Stimulated activated CD8-positive, alpha-beta memory T cell treated with anti-CD3 and anti-CD28 coated beads, Interleukin-4, amount 100 ng/mL, for 1 hour (primary cell): ENCODE measurements around the gene RNPEPL1.
"Not testable (repeated sequence)": the region's sequence is repeated elsewhere in the genome, so short reads cannot be mapped to it uniquely, and the experiment has no call there.

Source experiments
- DNase-seq, 2 donors: peaks; one replicate each; pipeline ENCODE4 v3.0.0-alpha.2; 2020; ENCODE audit warnings: low read depth in 2 of 2, low spot score in 1 of 2

Gene RNPEPL1, protein sequence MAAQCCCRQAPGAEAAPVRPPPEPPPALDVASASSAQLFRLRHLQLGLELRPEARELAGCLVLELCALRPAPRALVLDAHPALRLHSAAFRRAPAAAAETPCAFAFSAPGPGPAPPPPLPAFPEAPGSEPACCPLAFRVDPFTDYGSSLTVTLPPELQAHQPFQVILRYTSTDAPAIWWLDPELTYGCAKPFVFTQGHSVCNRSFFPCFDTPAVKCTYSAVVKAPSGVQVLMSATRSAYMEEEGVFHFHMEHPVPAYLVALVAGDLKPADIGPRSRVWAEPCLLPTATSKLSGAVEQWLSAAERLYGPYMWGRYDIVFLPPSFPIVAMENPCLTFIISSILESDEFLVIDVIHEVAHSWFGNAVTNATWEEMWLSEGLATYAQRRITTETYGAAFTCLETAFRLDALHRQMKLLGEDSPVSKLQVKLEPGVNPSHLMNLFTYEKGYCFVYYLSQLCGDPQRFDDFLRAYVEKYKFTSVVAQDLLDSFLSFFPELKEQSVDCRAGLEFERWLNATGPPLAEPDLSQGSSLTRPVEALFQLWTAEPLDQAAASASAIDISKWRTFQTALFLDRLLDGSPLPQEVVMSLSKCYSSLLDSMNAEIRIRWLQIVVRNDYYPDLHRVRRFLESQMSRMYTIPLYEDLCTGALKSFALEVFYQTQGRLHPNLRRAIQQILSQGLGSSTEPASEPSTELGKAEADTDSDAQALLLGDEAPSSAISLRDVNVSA

DNA sequence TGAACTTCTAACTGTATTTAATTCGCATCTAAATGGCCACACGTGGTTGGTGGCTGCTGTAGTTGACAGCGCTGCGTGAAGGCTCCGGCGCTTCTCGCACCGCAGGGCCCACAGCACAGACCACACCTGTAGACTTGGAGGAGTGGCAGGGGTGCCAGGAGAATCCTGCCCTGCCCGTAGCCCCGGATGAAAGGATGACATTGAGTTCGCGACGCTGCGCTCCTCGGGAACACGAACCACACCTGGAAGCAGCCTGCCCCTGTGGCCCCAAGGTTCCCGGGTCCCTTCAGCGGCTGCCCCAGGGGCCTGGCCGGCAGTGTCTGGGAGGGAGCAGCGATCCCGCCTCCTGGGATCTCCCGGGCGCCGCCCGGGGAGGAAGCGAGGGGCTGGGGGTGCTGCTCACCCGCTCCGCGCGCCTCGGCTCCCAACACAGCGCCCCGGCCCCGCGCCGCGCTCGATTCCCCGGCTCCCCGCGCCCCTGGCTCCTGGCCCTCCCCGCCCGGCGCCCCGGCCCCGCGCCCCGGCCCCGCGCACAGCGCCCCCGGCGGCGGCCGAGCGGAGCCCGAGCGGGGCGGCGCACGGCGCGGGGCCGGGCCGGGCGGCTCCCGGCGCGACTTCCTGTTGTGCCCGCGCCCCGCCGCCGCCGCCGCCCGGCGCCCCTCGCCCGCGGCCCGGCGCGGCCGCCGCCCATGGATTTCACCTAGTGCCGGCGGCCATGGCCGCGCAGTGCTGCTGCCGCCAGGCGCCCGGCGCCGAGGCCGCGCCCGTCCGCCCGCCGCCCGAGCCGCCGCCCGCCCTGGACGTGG lies at the start of gene RNPEPL1:
TSS of gene RNPEPL1 (plus strand) at position 613 of the 806 bp plus-strand sequence. CDS start at position 716, 103 bp downstream.
- DNase-seq = no peak

DNA sequence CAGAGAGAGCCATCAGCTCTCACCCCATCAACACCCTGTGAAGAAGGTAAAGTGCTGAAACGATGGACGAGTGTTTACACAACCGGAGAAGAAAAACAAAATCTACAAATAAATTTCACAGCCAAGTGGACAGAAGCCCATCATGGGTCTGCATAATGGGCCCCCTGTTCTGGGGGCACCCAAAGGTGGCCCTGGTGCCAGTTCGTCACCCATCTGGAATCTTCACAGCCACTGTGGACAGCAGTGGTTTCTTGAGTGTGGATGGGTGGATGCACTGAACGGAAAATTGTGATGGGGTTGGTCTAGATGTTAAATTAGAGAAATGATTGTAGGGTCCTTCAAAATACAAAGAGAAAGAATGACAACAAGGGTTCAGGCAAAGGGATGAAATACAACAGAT lies 49.3 kb upstream of the RNPEPL1 start:
- no peak for DNase-seq

DNA sequence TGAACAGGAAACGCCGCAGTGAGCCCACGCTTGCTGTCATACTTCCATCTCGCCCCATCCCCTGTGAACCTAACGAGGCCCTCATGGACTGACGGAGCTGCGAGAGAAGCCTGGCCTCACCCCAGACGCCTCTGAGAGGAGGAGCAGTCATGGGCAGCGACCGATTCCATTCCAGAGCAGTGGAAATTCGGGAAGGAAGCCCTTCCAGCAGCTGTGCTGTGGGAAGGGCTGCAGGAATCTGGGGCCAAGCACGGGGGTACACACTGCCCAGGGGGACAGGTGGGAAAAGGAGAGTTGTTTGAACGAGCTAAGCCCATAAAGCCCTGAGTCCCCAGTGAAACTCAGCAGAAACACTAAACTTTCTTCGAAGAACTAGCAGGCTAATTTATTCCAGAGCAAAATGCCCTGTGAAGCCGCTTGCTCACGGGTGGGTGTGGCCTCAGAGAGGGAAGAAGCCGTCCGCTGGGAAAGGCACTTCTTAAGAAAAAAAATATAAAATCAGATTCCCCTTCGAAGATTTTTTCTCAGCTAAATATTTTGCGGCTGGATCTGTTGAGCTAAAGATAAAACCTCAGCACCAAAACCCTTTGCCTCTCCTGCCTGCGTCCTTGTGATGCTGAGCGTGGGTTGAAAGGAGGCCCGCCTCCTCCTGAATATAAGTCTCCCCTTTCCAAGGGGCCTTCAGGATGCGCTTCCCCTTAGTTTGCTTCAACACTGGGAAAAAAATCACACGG lies 48.7 kb upstream of the RNPEPL1 start:
- no peak for DNase-seq

DNA sequence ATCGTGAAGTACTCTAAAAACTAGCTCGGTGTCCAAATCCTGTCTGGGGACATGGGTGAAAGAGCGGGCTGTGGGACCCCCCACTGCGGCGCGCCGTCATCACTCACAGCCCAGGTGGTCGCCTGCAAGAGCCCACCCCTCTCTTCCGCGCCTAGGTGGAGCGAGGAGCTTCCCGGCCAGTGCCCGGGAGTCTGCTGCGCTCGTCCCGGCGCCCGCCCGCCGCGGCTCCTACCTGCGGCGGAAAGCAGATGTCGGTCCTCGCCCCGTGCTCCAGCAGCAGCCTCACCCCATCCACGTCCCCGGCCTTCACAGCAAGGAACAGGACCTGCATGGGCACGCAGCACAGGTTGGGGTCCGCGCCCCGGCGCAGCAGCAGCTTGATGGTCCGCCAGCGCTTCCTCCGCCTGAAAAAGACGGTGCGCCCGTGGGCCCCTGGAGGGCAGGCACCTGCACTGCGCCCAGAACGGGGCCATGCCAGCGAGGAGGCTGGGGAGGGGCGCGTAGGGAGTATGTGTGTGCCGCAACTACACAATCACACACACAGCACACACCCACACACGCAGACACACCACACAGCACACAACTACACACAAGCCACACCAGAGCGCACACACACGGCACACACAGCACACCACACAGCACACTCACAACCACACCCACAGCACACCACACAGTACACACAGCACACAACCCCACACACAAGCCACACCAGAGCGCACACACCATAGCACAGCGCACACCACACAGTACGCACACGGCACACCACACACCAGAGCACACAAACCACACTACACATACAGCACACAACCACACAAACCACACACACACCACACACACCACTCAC lies 47.9 kb upstream of the RNPEPL1 start:
- no peak for DNase-seq

DNA sequence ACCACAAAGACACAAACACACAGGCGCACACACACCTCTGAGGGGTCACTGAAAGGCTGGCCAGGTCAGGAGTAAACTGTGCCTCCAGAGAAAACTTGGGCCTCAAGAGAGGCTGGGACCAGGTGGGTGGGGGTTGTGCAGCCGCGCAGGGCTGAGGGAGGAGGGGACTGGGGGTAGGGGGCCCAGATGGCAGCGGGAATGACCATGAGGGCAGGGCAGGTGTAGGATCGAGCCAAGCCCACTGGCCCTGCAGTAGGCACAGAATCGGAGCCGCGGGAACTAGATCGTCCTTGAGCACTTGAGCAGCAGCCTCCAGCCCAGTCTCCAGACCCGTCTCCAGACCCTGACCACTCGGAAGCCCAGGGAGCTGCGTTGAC lies 47.3 kb upstream of the RNPEPL1 start:
- DNase-seq = no peak

DNA sequence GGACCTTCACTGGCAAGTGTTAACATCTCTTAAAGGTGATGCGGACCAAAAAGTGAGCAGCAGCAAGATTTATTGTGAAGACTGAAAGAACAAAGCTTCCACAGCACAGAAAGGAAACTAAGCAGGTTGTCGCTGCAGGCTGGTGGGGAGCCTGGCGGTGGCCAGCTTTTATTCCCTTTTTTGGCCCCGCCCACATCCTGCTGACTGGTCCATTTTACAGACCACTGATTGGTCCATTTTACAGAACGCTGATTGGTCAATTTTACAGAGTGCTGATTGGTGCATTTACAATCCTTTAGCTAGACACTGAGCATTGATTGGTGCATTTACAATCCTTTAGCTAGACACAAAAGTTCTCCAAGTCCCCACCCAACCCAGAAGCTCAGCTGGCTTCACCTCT lies 46.4 kb upstream of the RNPEPL1 start:
- DNase-seq = not testable (repeated sequence)

DNA sequence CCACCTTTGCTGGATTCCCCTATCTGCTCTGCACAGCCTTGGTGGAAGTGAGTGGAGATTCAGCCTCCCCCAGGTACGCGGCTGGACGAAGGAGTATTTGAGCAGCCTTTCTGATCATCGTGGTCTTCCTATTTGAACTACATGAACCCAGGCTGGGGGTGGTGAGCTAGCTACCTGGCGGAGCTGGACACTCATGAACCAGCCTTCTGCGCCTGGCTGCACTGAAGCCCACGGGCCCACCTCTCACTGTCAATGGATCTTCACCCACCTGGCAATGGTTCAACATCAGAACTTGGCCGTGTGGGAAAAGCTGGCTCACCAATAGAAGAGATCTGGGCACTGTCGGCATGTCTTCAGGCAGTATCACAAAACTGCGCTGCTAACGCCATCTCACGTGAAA lies 45.9 kb upstream of the RNPEPL1 start:
- no peak for DNase-seq

DNA sequence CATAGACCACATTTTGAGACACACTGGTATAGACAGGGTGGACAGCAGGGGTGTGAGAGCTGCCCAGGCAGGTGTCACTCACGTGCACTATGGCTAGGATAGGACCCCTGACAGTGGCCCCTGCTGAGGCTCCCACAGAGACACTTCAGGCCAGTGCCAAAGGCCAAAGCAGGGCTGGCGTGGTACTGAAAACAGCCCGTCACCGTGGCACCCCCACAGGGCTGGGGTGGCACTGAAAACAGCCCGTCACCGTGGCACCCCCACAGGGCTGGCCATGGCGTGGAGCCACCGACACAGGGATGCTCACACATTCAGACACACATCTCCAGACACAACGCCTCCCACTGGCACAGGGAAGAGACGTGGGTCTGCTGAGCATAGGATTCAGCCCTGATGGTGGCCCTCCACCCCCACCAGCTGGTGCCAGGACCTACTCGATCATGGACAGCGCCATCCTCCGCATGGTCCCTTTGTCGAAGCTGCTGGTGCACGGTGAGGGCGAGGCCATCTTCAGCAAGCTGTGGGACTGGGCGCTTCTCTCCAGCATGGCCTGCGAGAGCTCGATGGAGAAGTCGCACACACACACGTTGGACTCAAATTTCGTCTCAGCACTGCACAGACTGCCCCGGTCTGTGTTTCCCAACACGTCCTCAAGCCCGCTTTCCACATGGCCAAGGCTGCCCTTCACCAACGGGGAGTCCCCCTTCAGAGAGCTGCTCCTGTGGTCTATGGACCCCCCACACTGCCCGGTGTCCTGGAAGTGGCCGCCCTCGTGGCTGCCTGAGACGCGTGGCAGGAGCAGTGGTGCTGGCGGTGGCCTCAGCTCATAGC lies 44.6 kb upstream of the RNPEPL1 start:
- no peak for DNase-seq

DNA sequence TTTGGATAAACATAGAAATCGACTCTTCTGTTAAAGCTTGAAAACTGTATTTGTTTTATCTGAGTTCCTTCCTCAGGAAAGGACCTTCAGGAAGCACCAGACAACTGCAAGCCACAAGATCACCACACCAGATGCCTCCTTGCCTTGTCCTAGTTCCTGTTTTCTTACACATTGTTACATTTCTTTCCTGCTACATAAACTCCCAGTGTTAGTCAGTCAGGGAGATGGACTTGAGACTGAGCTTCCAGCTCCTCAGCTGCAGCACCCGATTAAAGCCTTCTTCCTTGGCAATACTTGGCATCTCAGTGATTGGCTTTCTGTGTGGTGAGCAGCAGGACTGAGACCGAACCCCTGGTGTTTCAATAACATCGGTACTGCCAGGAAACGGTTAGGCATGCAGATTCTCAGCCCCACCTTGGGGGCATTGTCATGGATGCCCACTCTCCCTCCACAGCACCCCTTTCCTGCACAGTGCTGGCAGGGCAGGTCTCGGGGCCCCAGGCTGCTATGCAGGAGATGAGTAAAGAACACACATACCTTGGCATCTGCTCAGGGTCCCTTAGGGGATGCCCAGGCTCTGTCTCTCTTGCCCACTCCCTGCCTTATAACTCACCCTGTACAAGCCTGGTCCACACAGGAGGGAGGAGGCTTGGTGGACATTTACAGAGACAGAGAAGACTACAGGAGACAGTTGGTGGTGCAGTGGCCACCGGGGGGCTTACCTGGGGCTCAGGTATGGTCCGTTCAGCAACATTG lies 43.1 kb upstream of the RNPEPL1 start:
- DNase-seq = no peak

DNA sequence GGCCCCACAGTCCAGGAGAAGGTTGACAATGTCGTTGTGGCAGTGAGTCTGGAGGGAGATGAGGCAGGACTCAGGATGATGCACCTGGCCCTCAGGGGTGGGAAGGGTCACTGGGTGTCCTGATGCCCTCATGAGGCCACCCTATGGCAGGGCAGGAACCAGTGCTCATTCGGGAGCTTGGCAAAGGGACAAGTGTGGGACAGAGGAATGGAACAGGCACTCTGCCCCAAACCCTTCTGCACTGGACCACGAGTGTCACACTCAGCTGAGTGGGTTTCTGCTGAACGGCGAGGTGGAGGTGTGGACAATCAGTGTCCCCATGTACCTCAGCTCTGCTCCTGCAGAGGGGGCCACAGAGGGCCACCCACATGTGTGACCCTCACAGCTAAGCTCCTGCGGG lies 42.5 kb upstream of the RNPEPL1 start:
- no peak for DNase-seq

DNA sequence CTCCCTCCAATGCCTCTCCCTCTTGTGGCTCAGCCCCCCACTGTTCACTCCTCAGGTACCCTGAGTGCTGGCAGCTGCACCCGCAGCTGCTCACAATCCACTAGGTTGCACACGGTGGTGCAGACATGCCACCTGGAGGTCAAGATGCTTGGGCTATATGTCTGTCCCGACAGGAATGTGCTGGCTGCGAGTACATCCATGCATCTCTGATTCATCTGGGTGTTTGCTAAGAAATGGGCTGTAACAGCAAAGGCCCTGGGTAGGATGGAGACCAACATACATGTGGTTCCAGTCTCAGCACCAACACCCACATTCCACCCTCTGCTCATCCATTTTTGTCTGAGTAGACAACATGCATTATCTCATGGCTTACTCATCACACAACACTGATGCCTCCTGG lies 41.8 kb upstream of the RNPEPL1 start:
- no peak for DNase-seq

DNA sequence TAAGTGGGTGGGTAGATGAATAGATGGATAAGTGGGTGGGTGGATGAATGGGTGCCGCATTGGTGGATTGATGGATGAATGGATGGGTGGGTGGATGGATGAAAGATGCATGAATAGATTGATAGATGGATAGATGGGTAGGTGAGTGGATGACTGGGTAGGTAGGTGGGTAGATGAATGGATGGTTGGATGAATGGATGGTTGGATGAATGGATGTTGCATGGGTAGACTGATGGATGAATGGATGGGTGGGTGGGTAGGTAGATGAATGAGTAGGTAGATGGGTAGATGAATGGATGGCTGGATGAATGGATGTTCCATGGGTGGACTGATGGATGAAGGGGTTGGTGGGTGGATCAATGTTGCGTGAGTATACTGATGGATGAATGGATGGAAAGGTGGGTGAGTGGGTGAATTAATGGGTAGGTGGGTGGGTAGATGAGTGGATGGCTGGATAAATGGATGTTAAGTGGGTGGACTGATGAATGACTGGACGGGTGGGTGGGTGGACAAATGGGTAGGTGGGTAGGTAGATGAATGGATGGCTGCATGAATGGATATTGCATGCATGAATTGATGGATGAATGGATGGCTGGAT lies 41.0 kb upstream of the RNPEPL1 start:
- no peak for DNase-seq

DNA sequence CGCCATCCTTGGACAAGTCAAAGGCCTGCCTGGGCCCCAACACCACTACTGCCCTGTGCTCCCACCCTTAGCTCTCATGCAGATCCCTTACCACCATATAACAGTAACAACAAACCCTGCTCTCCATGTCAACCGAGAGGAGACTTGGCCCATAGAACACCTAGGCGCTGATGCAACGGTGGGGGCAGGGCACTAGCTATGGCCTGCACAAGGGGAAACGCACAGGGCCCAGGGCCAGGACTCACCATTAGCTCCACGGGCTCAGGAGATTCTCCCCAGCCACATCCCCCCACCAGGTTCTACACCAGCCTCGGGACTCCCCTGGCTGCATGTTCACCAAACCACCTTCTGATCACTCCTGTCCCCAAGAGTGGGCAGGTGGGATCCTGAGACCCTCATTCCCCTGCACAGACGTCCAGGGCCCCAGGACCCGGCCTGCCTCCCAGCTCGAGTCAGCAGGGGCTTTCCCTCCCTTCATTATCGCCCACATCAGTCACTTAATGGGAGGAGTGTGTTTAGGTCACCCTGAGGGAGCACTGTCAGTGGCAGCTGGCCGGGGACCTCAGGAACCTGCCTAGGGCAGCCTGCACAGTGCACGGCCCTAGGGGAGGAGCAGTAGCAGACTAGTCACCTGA lies 39.8 kb upstream of the RNPEPL1 start:
- DNase-seq = no peak

DNA sequence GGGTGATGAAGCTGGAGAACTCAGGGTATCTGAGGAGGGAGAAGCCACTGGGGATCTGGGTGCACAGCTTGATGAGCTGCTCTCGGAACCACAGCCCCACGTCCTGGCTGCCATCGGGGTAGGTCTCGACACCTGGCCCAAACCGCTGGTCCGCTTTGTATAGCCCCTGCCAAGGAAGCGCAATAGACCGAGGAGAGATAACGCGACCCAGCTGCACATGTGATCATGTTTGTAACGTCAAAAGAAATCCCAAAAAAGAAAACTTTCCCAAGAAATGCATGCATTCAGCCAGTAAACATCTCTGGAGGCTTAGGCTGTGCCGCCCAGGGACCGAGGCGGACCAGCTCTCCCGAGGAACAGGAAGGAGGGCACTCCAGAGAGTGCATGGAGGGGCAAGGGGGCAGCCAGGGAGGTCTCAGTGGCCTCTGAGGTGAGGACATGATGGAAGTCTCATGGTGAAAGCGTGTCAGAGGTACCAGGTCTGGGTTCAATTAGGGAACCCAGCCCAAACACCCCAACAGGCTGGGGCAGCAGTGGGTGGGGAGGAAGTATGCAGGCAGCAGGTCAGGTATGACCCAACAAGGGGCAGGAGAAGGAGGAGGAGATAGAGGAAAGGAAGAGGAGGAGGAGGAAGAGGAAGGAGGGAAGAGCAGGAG lies 38.8 kb upstream of the RNPEPL1 start:
- no peak for DNase-seq

DNA sequence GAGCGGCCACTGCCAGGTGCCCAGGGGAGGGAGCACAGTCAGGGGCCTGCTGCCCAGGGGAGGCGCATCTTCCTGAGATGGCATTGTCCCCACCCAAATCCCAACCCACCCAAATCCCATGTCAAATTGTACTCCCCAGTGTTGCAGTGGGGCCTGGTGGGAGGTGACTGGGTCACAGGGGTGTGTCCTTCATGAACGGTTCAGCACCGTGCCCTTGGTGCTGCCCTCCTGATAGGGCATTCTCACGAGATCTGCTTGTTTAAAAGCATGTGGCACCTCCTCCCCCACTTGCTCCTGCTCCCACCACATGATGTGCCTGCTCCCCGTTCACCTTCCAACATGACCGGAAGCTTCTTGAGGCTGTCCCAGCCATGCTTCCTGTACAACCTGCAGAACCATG lies 38.1 kb upstream of the RNPEPL1 start:
- DNase-seq = no peak

DNA sequence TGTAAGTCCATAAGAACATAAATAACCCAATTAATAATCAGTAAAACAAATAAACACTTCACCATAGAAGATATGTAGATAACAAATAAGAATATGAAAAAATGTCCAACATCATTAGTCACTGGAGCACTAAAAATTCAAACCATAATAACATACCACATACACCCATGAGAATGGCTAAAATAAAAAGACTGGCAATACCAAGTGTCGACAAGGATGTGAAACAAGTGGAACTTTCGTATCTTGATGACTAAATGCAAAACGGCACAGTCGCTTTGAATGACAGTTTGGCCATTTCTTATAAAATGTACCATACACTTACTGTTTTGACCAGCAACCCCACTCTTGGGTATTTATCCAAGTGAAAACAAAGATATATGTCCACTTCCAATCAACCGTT lies 37.2 kb upstream of the RNPEPL1 start:
- DNase-seq = no peak
